A172 (cell line): ENCODE measurements around the gene AXDND1. TPM values are rescaled to one million over a fixed set of nuclear protein-coding genes. Genes with fewer than 3 reads are reported as not detected.
"Not testable (repeated sequence)": the region's sequence is repeated elsewhere in the genome, so short reads cannot be mapped to it uniquely, and the experiment has no call there.

Experiments
- DNase-seq: peaks from one replicate; pipeline ENCODE4 v3.0.0-alpha.2; 2015; ENCODE audit warnings: low spot score
- total RNA-seq: library from RNA; depleted of rRNA; stranded (reverse); fragments of >200 nt; shearing (Covaris generic); gene quantifications from 2 replicates; pipeline ENCODE4 v1.2.3, GENCODE V29; 2014; rRNA removed

AXDND1 gene
- 0.65 TPM in 1 of 2 replicates, not detected in the other for total RNA-seq

GRCh38 chr1:179365342-179366092 lies at the start of gene AXDND1:
TSS of gene AXDND1 (plus strand) at chr1:179365971. CDS start at chr1:179366510, 539 bp downstream.
- DNase-seq: peak; percentile 89

- DNase-seq: no peak
Measured at GRCh38 chr1:179318491-179318890, 47.3 kb upstream of the AXDND1 start.

- no peak for DNase-seq
Measured at GRCh38 chr1:179321533-179322216, 44.1 kb upstream of the AXDND1 start.

GRCh38 chr1:179322557-179322956 lies 43.2 kb upstream of the AXDND1 start:
- DNase-seq: no peak

- DNase-seq: no peak
Measured at GRCh38 chr1:179323436-179323835, 42.3 kb upstream of the AXDND1 start.

- no peak for DNase-seq
Measured at GRCh38 chr1:179325836-179326235, 39.9 kb upstream of the AXDND1 start.

- no peak for DNase-seq
Measured at GRCh38 chr1:179326746-179327145, 39.0 kb upstream of the AXDND1 start.

GRCh38 chr1:179327196-179327595 lies 38.6 kb upstream of the AXDND1 start:
- no peak for DNase-seq

- DNase-seq: no peak
Measured at GRCh38 chr1:179327679-179328078, 38.1 kb upstream of the AXDND1 start.

- no peak for DNase-seq
Measured at GRCh38 chr1:179329862-179330261, 35.9 kb upstream of the AXDND1 start.

GRCh38 chr1:179334440-179334839 lies 31.3 kb upstream of the AXDND1 start:
- no peak for DNase-seq

- no peak for DNase-seq
Measured at GRCh38 chr1:179337288-179337687, 28.5 kb upstream of the AXDND1 start.

- no peak for DNase-seq
Measured at GRCh38 chr1:179337942-179338560, 27.7 kb upstream of the AXDND1 start.

- DNase-seq: no peak
Measured at GRCh38 chr1:179340918-179341317, 24.9 kb upstream of the AXDND1 start.

- no peak for DNase-seq
Measured at GRCh38 chr1:179341943-179342547, 23.7 kb upstream of the AXDND1 start.

GRCh38 chr1:179342740-179343404 lies 22.9 kb upstream of the AXDND1 start:
- DNase-seq: no peak

GRCh38 chr1:179351281-179351680 lies 14.5 kb upstream of the AXDND1 start:
- no peak for DNase-seq

- no peak for DNase-seq
Measured at GRCh38 chr1:179352236-179352635, 13.5 kb upstream of the AXDND1 start.

- peak; percentile 12 for DNase-seq
Measured at GRCh38 chr1:179353546-179353945, 12.2 kb upstream of the AXDND1 start.

- DNase-seq: not testable (repeated sequence)
Measured at GRCh38 chr1:179361631-179362030, 4.1 kb upstream of the AXDND1 start.

- DNase-seq: peak; percentile 11
Measured at GRCh38 chr1:179366093-179366800, 476 bp downstream of the AXDND1 start.
